Measurements from ENCODE around the gene CST7. TPM values are rescaled to one million over a fixed set of nuclear protein-coding genes. Genes with fewer than 3 reads are reported as not detected.

Gene CST7
- total RNA-seq, 1 experiment from 2014 or later: not detected

Other genes starting within 250 kb of the CST7 start
- gene APMAP, start 43.5 kb downstream of the CST7 start, total RNA-seq (2021; ENCODE audit: unreplicated experiment): 165 TPM
- 32.2 TPM for gene ACSS1, start 108.9 kb downstream of the CST7 start, total RNA-seq (2021; ENCODE audit: unreplicated experiment)
- 0.21 TPM for gene VSX1, start 132.9 kb downstream of the CST7 start, total RNA-seq (2021; ENCODE audit: unreplicated experiment)
- 108 TPM for gene ENTPD6, start 246.4 kb downstream of the CST7 start, total RNA-seq (2021; ENCODE audit: unreplicated experiment)